Endothelial cell (in vitro differentiated cells): ENCODE results near the gene NOL7. TPM values are rescaled to one million over a fixed set of nuclear protein-coding genes. Genes with fewer than 3 reads are reported as not detected.
A peak's percentile ranks its signal among the peaks of the same experiment; 100 is the strongest.

ENCODE experiments used
- DNase-seq: peaks from one replicate; pipeline ENCODE4 v3.0.0; 2021; ENCODE audit warnings: low spot score
- H3K27ac Mint-ChIP-seq: one replicate; pipeline ENCODE4 v1.8.0; 2021; ENCODE audit warnings: mixed read lengths, inconsistent platforms; ENCODE audit not compliant: unreplicated experiment
- H3K27me3 Mint-ChIP-seq: one replicate; pipeline ENCODE4 v1.8.0; 2021; ENCODE audit warnings: mild to moderate bottlenecking, moderate library complexity, mixed read lengths, inconsistent platforms; ENCODE audit not compliant: unreplicated experiment
- H3K36me3 Mint-ChIP-seq: one replicate; pipeline ENCODE4 v1.8.0; 2021; ENCODE audit warnings: mild to moderate bottlenecking, low read depth, mixed read lengths, inconsistent platforms; ENCODE audit not compliant: unreplicated experiment
- H3K4me1 Mint-ChIP-seq: one replicate; pipeline ENCODE4 v1.8.0; 2021; ENCODE audit warnings: mild to moderate bottlenecking, mixed read lengths, inconsistent platforms; ENCODE audit not compliant: unreplicated experiment
- H3K4me3 Mint-ChIP-seq: one replicate; pipeline ENCODE4 v1.8.0; 2021; ENCODE audit warnings: mild to moderate bottlenecking, mixed read lengths, inconsistent platforms; ENCODE audit not compliant: unreplicated experiment
- H3K9me3 Mint-ChIP-seq: one replicate; pipeline ENCODE4 v1.8.0; 2021; ENCODE audit warnings: mixed read lengths, inconsistent platforms; ENCODE audit not compliant: unreplicated experiment
- CTCF ChIP-seq: fragments of 200-600 bp; sonication (generic); IDR thresholded peaks from one replicate; pipeline ENCODE4 v1.5.0; 2021; ENCODE audit warnings: antibody characterized with exemption; ENCODE audit not compliant: unreplicated experiment
- total RNA-seq: library from RNA; stranded (reverse); fragmentation: NEBNext Ultra II Directional; extraction: Animal tissue kit (Norgen Biotek cat#: 25700); gene quantifications from one replicate; pipeline ENCODE4 v1.2.1, GENCODE V29; 2021; ENCODE audit not compliant: unreplicated experiment

Gene NOL7
- total RNA-seq, 1 donor from 2014 or later, result 43.5 TPM

GRCh38 chr6:13586603-13587542 is 28.3 kb upstream of the NOL7 start:
- Mint-ChIP-seq H3K4me3 (no peak overlapping the region), H3K9me3 (no peaks in the 10 kb centered on the region), H3K36me3 (peaks cover 32% of the 10 kb centered on the region), H3K27me3 (peaks cover 2% of the 10 kb centered on the region), H3K27ac (no peak overlapping the region), H3K4me1 (peaks cover 7% of the 10 kb centered on the region)
- TF ChIP-seq CTCF, result no peak
- DNase-seq, result no peak

- no peak for TF ChIP-seq CTCF
- DNase-seq, result no peak
- Mint-ChIP-seq H3K4me1 (peaks cover 7% of the 10 kb centered on the region), H3K4me3 (peak overlapping the region; percentile 37), H3K27me3 (peaks cover 5% of the 10 kb centered on the region), H3K36me3 (peaks cover 36% of the 10 kb centered on the region), H3K27ac (no peak overlapping the region), H3K9me3 (no peaks in the 10 kb centered on the region)
Observed at GRCh38 chr6:13589801-13590200, 25.3 kb upstream of the NOL7 start.

- TF ChIP-seq CTCF, result no peak
- Mint-ChIP-seq H3K4me3 (no peak overlapping the region), H3K27me3 (peaks cover 5% of the 10 kb centered on the region), H3K27ac (no peak overlapping the region), H3K9me3 (no peaks in the 10 kb centered on the region), H3K36me3 (peaks cover 33% of the 10 kb centered on the region), H3K4me1 (peaks cover 7% of the 10 kb centered on the region)
- no peak for DNase-seq
Observed at GRCh38 chr6:13590574-13591153, 24.5 kb upstream of the NOL7 start.

GRCh38 chr6:13591205-13591921 is 23.8 kb upstream of the NOL7 start:
- DNase-seq, result no peak
- Mint-ChIP-seq H3K4me1 (peaks cover 7% of the 10 kb centered on the region), H3K9me3 (no peaks in the 10 kb centered on the region), H3K36me3 (peaks cover 33% of the 10 kb centered on the region), H3K4me3 (no peak overlapping the region), H3K27me3 (peaks cover 5% of the 10 kb centered on the region), H3K27ac (no peak overlapping the region)
- TF ChIP-seq CTCF, result no peak
